A673 (cell line): ENCODE measurements around the gene USP5. TPM values are rescaled to one million over a fixed set of nuclear protein-coding genes. Genes with fewer than 3 reads are reported as not detected.
A peak's percentile ranks its signal among the peaks of the same experiment; 100 is the strongest.

Experiments used
- BruUV-seq: library from RNA; stranded (reverse); fragments of 400-500 nt; replicated peaks from 2 replicates; lab custom pipeline; 2021; lab: Mats Ljungman, UMichigan
- CTCF ChIA-PET: fragments of 300-600 bp; sonication (Branson Sonifier 250); formaldehyde crosslinking; loops from one replicate; lab custom pipeline; 2022; ENCODE audit warnings: antibody characterized with exemption; lab: Charles Lee
- POLR2A ChIA-PET: fragments of 300-600 bp; sonication (Branson Sonifier 250); formaldehyde crosslinking; loops from one replicate; lab custom pipeline; 2022; ENCODE audit warnings: antibody characterized with exemption; ENCODE audit not compliant: low non-redundant PET; lab: Charles Lee
- DNase-seq: peaks from one replicate; pipeline ENCODE4 v3.0.0-alpha.2; 2015; ENCODE audit warnings: low spot score
- H3K27ac ChIP-seq: fragments of 200-600 bp; sonication (generic); 2 replicates; pipeline ENCODE4 v1.5.1; 2016; ENCODE audit warnings: mixed run types, low read depth, mild to moderate bottlenecking, mixed read lengths, antibody characterized with exemption, low read length; ENCODE audit not compliant: poor library complexity, severe bottlenecking
- H3K27me3 ChIP-seq: fragments of 200-600 bp; sonication (generic); replicated peaks from 2 replicates; pipeline ENCODE4 v1.6.1; 2017; ENCODE audit warnings: mixed run types, low read depth, mild to moderate bottlenecking, mixed read lengths, antibody characterized with exemption, low read length; ENCODE audit not compliant: insufficient read depth, poor library complexity
- H3K36me3 ChIP-seq: fragments of 200-600 bp; sonication (generic); 2 replicates; pipeline ENCODE4 v1.6.1; 2016; ENCODE audit warnings: mixed run types, mild to moderate bottlenecking, mixed read lengths, antibody characterized with exemption, low read length; ENCODE audit not compliant: insufficient read depth, poor library complexity, severe bottlenecking
- H3K4me1 ChIP-seq: fragments of 200-600 bp; sonication (generic); 2 replicates; pipeline ENCODE4 v1.6.1; 2017; ENCODE audit warnings: mixed run types, mild to moderate bottlenecking, mixed read lengths, antibody characterized with exemption, low read length; ENCODE audit not compliant: insufficient read depth, poor library complexity, severe bottlenecking
- H3K4me3 ChIP-seq: fragments of 200-600 bp; sonication (generic); 2 replicates; pipeline ENCODE4 v1.5.1; 2016; ENCODE audit warnings: low read depth, mixed run types, mild to moderate bottlenecking, mixed read lengths, low read length; ENCODE audit not compliant: poor library complexity, severe bottlenecking
- H3K9me3 ChIP-seq: fragments of 200-600 bp; sonication (generic); 2 replicates; pipeline ENCODE4 v1.6.1; 2016; ENCODE audit warnings: mixed run types, low read depth, mild to moderate bottlenecking, mixed read lengths, antibody characterized with exemption, low read length; ENCODE audit not compliant: poor library complexity, severe bottlenecking
- EZH2 ChIP-seq: fragments of 200-600 bp; sonication (generic); IDR thresholded peaks from 2 replicates; pipeline ENCODE4 v1.6.1; 2017; ENCODE audit warnings: borderline replicate concordance, low read depth, mild to moderate bottlenecking, mixed read lengths, antibody characterized with exemption, low read length; ENCODE audit not compliant: poor library complexity, severe bottlenecking
- intact Hi-C: fragments of 100-400 bp; cut with micrococcal nuclease; formaldehyde crosslinking; loops from one replicate; pipeline ENCODE4 v1.10.0; 2022; ENCODE audit not compliant: unreplicated experiment
- total RNA-seq: library from RNA; stranded (reverse); gene quantifications from 2 replicates; pipeline ENCODE4 v1.2.3, GENCODE V29; 2021
- TF ChIP-seq, protein P1 (sequence below): fragments of 300-800, 200-600 bp; sonication (generic); conservative IDR thresholded peaks from 2 replicates; pipeline ENCODE4 v1.5.1; 2017; ENCODE audit warnings: low read depth, mild to moderate bottlenecking, antibody characterized with exemption, low read length, moderate library complexity, mixed read lengths

The USP5 gene
- total RNA-seq, 1 experiment from 2014 or later, result 209 TPM

DNA sequence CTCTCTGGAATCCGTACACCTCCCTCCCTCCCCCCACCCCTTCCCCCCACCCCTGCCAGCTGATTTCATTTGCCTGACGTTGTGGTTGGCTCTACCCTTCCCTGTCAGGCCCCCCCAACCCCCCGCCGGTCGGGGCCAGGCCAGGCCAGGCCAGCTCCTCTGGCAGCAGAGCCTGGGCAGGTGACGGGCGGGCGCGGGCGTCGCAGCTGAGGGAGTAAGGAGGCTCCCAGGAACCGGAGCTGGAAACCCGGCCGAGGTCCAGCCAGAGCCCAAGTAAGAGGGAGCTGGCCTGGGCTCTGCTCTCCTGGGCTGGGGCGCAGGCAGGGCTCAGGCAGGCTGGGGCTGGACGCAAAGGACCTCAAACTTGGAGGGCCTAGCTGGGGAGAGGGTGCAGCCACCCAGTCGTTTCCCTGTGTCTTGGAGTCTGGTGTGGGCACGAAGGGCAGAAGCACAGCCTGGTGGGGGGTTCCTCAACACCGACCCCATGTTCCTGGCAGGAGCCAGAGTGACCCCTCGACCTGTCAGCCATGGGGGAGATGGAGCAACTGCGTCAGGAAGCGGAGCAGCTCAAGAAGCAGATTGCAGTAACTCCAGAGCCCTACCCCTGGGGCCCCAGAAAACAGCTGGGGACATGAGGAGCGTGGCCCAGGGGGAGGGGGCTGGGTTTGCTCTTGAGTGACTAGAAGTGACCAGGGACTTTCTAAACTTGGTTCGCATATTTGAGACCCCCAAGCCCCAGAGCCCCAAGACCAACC lies 11.0 kb upstream of the USP5 start, which contains the start of gene GNB3:
Gene GNB3 (plus strand): TSS at position 165 of the 755 bp plus-strand sequence. CDS start 363 bp downstream, at position 528.
- BruUV-seq, result no TSS peak
- DNase-seq, result no peak
- Histone ChIP-seq H3K4me3 (no peak within 1 kb of the TSS), H3K27ac (no peak within 1 kb of the TSS), H3K27me3 (no peaks in the 10 kb centered on the region), H3K9me3 (no peaks in the 10 kb centered on the region), H3K4me1 (no peaks in the 10 kb centered on the region), H3K36me3 (peaks cover 48% of the 10 kb centered on the region)
- TF ChIP-seq, protein P1, sequence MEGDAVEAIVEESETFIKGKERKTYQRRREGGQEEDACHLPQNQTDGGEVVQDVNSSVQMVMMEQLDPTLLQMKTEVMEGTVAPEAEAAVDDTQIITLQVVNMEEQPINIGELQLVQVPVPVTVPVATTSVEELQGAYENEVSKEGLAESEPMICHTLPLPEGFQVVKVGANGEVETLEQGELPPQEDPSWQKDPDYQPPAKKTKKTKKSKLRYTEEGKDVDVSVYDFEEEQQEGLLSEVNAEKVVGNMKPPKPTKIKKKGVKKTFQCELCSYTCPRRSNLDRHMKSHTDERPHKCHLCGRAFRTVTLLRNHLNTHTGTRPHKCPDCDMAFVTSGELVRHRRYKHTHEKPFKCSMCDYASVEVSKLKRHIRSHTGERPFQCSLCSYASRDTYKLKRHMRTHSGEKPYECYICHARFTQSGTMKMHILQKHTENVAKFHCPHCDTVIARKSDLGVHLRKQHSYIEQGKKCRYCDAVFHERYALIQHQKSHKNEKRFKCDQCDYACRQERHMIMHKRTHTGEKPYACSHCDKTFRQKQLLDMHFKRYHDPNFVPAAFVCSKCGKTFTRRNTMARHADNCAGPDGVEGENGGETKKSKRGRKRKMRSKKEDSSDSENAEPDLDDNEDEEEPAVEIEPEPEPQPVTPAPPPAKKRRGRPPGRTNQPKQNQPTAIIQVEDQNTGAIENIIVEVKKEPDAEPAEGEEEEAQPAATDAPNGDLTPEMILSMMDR, result no peak
- TF ChIP-seq EZH2, result no peak
- intact Hi-C loops, result no loop called here
- CTCF ChIA-PET, result no interaction called here
- POLR2A ChIA-PET, result interaction anchor here (0.9 kb wide), 1 partner anchor 11 kb away, joined by 5 read pairs; the partner anchor contains the start of gene USP5

DNA sequence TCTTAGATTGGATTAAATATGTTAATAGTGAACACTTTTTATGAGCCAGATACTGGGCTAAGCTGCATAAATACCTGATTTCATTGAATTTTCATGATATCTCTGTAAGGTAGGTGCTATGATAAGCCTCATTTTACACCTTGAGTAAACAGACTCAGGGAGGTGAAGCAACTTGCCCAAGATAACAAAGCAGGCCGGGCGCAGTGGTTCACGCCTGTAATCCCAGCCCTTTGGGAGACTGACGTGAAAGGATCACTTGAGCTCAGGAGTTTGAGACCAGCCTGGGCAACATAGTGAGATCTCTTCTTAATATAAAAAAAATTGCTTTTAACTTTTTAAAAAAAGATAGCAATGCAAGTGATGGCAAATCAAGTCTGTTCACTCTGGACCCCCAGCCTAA lies 9.9 kb upstream of the USP5 start:
- no peaks in the 10 kb centered on the region for H3K27me3 ChIP-seq
- H3K27ac ChIP-seq, result no peak overlapping the region
- BruUV-seq, result no TSS peak
- no peak for DNase-seq
- CTCF ChIA-PET, result no interaction called here
- peaks cover 51% of the 10 kb centered on the region for H3K36me3 ChIP-seq
- intact Hi-C loops, result no loop called here
- H3K4me1 ChIP-seq, result no peaks in the 10 kb centered on the region
- POLR2A ChIA-PET, result interaction anchor here (0.9 kb wide), 1 partner anchor 10 kb away, joined by 5 read pairs; the partner anchor contains the start of gene USP5
- TF ChIP-seq EZH2, result no peak
- TF ChIP-seq, protein P1, result no peak
- H3K4me3 ChIP-seq, result no peak overlapping the region
- H3K9me3 ChIP-seq, result no peaks in the 10 kb centered on the region

DNA sequence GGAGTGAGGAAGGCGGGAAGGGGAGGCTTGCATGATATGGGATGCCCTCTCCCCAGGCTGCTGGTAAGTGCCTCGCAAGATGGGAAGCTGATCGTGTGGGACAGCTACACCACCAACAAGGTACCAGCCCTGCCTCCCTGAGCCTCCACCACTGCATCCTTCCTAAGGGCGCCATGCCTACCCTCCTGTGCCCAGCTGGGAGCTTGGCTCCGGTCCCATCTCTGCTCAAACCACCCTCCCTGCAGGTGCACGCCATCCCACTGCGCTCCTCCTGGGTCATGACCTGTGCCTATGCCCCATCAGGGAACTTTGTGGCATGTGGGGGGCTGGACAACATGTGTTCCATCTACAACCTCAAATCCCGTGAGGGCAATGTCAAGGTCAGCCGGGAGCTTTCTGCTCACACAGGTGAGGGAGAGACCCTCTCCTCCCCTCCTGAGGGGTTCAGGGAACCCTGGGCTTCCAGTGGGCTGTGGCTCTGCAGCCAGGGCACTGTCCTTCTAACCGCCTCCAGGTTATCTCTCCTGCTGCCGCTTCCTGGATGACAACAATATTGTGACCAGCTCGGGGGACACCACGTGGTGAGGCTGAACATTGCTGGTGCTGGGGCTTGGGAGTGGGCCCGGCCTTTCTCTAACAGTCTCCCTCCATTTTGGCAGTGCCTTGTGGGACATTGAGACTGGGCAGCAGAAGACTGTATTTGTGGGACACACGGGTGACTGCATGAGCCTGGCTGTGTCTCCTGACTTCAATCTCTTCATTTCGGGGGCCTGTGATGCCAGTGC lies 8.6 kb upstream of the USP5 start:
- Histone ChIP-seq H3K4me1 (no peaks in the 10 kb centered on the region), H3K9me3 (no peaks in the 10 kb centered on the region), H3K4me3 (no peak overlapping the region), H3K36me3 (peaks cover 50% of the 10 kb centered on the region), H3K27ac (no peak overlapping the region), H3K27me3 (no peaks in the 10 kb centered on the region)
- TF ChIP-seq, protein P1, result no peak; the same call in 1 of the 2 replicates
- TF ChIP-seq EZH2, result no peak
- DNase-seq, result peak; percentile 56
- intact Hi-C loops, result no loop called here
- BruUV-seq, result no TSS peak
- POLR2A ChIA-PET, result interaction anchor here (1.0 to 1.1 kb wide), 2 partner anchors 9 kb away, joined by 3 read pairs; partner anchors contain the start of gene USP5
- CTCF ChIA-PET, result interaction anchor here (0.8 kb wide), 1 partner anchor 90 kb away, joined by 5 read pairs; the partner anchor contains the start of gene MLF2
